Activated naive CD8-positive, alpha-beta T cell treated with anti-CD3 and anti-CD28 coated beads, Interleukin-2, amount 50 U/mL, for 16 hours (primary cell): ENCODE data around the gene TMSB10.
"Not testable (repeated sequence)": the region's sequence is repeated elsewhere in the genome, so short reads cannot be mapped to it uniquely, and the experiment has no call there.

Experiments used
- DNase-seq: peaks from one replicate; pipeline ENCODE4 v3.0.0-alpha.2; 2020; ENCODE audit warnings: low read depth, low spot score

The TMSB10 gene

DNA sequence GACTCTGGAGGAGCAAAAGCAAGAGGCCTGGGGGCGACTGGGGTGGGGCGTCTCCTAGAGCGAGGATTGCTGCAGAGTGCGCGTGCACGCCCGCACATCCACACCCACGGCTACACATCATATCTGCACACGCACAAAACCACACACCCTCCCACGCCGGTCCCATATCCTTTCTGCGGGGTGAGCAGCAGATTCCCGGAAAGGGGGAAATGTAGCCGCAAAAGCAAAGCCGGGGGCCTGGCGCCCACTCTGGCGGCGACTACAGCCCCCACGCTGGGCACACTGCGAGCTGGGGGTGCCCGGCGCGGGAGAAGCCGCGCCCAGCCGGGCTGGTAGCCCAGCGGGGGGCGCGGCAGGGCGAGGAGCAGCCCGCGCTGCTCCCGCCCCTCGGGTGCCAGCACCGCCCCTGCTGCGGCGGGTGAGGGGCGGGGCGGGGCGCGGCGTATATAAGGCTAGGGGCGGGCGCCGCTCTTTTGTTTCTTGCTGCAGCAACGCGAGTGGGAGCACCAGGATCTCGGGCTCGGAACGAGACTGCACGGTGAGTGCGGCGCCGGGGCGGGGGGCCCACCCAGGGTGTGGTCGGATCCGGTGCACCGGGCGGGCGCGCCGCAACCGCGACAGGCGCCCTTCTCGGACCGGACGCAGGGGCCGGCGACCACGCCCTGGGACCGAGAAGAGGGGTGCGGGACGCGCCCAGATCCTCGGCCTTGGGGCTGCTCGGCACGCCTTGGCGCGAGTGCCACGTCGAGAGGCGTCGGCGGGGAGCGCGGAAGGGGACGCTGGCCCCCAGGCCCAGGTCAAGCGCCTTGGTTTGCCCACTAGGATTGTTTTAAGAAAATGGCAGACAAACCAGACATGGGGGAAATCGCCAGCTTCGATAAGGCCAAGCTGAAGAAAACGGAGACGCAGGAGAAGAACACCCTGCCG is at the start of gene TMSB10:
TSS of gene TMSB10 (plus strand) at position 476 of the 927 bp plus-strand sequence.
- peak; percentile 71 for DNase-seq

- no peak for DNase-seq
These were observed 49.7 kb upstream of the TMSB10 start for GRCh38 chr2:84855731-84856130.

DNA sequence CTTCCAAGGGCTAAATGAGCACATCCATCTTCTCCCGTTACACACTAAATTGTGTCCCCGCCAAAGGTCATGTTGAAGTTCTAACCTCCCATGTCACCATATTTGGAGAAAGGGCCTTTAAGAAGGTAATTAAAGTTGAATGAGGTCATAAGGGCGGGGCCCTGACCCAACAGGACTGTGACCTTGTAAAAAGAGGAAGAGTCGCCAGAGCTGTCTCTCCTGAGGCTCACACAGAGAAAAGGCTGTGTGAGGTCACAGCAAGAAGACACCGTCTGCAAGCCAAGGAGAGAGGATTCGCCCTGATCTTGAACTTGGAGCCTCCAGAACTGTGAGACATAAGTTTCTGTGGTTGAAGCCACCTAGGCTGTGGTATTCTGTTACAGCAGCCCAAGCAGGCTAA is 48.7 kb upstream of the TMSB10 start:
- no peak for DNase-seq

DNA sequence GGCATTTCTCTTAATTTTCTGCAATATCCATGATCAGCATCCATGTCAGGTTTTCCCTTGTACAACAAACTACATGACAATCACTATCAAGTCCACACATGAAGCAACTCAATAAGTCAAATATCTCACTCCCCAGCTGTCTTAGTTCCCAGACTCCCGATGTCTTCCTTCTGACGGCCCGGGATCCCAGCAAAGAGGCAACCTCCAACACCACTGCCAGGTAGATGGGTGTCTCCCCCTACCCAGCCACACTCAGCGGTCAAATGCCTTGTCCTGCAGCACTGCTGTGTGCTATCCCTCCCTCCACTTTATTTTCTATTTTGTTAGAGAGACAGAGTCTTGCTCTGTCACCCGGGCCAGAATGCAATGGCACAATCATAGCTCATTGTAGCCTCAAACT is 47.9 kb upstream of the TMSB10 start:
- no peak for DNase-seq

- no peak for DNase-seq
These were observed 47.3 kb upstream of the TMSB10 start for GRCh38 chr2:84858123-84858522.

GRCh38 chr2:84858937-84859336 is 46.5 kb upstream of the TMSB10 start:
- no peak for DNase-seq

GRCh38 chr2:84861539-84861938 is 43.9 kb upstream of the TMSB10 start:
- no peak for DNase-seq

DNA sequence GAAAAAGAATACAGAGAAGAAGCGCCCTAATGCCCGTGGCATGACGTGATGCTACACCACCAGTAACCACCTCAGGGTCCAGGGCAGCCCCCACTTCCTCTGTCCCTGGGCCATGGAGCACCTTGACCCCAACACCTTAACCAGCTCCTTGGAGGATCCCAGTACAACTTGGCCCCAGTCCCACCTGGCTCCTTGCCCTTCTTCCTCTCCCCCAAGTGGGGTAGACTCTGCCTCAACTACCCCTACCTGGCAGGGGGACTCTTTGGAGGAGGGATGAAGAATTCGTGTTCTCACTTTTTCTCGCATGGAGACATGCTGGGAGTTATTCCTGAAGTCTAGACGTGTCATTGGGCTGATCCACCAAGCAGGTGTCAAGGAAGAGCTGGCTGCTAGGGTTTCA is 43.5 kb upstream of the TMSB10 start:
- no peak for DNase-seq

- no peak for DNase-seq
These were observed 40.2 kb upstream of the TMSB10 start for GRCh38 chr2:84865181-84865783.

- DNase-seq = no peak
These were observed 39.3 kb upstream of the TMSB10 start for GRCh38 chr2:84866122-84866521.

DNA sequence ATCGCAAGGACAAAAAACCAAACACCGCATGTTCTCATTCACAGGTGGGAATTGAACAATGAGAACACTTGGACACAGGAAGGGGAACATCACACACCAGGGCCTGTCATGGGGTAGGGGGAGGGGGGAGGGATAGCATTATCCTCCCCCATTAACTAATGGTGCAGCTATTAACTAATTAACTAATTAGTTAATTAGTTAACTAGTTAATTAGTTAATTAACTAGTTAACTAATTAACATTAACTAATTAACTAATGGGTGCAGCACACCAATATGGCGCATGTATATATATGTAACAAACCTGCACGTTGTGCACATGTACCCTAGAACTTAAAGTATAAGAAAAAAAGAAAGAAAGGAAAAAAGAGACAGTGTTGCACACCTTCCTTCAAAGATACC is 37.1 kb upstream of the TMSB10 start:
- not testable (repeated sequence) for DNase-seq

GRCh38 chr2:84870306-84870705 is 35.1 kb upstream of the TMSB10 start:
- DNase-seq = no peak

- not testable (repeated sequence) for DNase-seq
These were observed 32.8 kb upstream of the TMSB10 start for GRCh38 chr2:84872691-84873090.

DNA sequence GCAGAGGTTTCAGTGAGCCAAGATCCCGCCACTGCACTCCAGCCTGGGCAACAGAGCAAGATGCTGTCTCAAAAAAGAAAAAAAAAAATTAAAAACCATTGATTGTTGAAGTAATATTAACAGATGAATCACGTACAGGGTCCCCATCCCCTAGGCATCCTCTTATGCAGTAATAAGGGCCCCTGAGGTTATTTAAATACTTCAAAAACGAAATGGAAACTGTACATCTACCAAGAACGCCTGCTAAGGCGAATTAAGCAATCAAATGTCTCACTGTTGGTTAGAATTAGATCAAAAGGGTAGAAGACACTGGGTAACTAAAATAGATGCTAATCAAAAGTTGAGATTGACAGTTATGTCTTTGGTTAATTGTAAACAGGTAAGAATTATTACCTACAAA is 32.1 kb upstream of the TMSB10 start:
- DNase-seq = no peak

- DNase-seq = no peak
These were observed 30.9 kb upstream of the TMSB10 start for GRCh38 chr2:84874381-84875212.

- no peak for DNase-seq
These were observed 30.3 kb upstream of the TMSB10 start for GRCh38 chr2:84875213-84875560.

DNA sequence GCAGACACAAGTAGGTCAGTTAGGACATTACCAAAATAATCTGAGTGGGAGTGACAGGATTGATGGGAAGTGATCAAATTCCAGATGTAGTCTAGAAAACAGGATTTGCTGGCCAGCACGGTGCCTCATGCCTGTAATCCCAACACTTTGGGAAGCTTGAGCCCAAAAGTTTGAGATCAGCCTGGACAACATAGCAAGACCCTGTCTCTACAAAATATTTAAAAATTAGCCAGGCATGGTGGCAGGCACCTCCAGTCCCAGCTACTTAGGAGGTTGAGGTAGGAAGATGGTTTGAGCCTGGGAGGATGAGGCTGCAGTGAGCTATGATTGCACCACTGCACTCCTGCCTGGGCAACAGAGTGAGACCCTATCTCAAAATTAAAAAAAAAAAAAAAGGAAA is 29.8 kb upstream of the TMSB10 start:
- DNase-seq = not testable (repeated sequence)

- DNase-seq = no peak
These were observed 29.1 kb upstream of the TMSB10 start for GRCh38 chr2:84876369-84876768.

GRCh38 chr2:84878459-84878858 is 27.0 kb upstream of the TMSB10 start:
- DNase-seq = no peak

GRCh38 chr2:84878896-84879583 is 26.4 kb upstream of the TMSB10 start:
- DNase-seq = no peak

- DNase-seq = no peak
These were observed 25.7 kb upstream of the TMSB10 start for GRCh38 chr2:84879584-84880394.
